ENCODE results near the gene CNTRL.

DNA sequence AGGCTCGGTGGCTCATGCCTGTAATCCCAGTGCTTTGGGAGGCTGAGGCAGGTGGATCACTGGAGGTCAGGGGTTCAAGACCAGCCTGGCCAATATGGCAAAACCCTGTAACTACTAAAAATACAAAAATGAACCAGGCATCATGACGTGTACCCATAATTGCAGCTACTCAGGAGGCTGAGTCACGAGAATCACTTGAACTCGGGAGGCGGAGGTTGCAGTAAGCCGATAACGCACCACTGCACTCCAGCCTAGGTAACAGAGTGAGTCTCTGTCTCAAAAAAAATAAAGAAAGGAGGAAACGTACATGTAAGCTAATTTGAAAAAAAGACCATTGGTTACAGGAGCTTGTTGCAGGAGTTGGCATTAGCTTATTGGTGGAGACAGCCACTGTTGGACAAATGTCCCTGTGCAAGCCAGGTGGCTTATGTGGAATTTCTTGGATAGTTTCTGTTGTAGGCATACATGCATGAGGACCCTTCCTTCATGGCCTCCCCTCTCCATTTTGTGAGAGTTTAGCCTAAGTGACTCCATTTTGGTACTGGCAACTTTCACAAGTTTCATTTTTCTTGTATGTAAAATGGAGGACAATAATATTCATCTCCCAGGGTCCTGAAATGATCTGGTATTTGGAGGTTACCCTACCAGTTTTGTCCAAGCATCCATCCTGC, 143.7 kb downstream of the CNTRL start:
- TF ChIP-seq TAF1 (IDR thresholded peaks at IDR 0.05; ENCODE audit: borderline replicate concordance, insufficient read depth, low read length) (no peak), POLR2AphosphoS5 (IDR thresholded peaks at IDR 0.05; ENCODE audit: low read depth, low read length) (no peak)
- TF ChIP-seq, protein P1, sequence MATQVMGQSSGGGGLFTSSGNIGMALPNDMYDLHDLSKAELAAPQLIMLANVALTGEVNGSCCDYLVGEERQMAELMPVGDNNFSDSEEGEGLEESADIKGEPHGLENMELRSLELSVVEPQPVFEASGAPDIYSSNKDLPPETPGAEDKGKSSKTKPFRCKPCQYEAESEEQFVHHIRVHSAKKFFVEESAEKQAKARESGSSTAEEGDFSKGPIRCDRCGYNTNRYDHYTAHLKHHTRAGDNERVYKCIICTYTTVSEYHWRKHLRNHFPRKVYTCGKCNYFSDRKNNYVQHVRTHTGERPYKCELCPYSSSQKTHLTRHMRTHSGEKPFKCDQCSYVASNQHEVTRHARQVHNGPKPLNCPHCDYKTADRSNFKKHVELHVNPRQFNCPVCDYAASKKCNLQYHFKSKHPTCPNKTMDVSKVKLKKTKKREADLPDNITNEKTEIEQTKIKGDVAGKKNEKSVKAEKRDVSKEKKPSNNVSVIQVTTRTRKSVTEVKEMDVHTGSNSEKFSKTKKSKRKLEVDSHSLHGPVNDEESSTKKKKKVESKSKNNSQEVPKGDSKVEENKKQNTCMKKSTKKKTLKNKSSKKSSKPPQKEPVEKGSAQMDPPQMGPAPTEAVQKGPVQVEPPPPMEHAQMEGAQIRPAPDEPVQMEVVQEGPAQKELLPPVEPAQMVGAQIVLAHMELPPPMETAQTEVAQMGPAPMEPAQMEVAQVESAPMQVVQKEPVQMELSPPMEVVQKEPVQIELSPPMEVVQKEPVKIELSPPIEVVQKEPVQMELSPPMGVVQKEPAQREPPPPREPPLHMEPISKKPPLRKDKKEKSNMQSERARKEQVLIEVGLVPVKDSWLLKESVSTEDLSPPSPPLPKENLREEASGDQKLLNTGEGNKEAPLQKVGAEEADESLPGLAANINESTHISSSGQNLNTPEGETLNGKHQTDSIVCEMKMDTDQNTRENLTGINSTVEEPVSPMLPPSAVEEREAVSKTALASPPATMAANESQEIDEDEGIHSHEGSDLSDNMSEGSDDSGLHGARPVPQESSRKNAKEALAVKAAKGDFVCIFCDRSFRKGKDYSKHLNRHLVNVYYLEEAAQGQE (IDR thresholded peaks at IDR 0.05; ENCODE audit: insufficient read depth in 1 of 2, low read depth in 2 of 2, low read length in 2 of 2), result no peak
